Endothelial cell of umbilical vein (primary cell): Measurements from ENCODE around the gene ULBP2. TPM values are rescaled to one million over a fixed set of nuclear protein-coding genes. Genes with fewer than 3 reads are reported as not detected.
"Not testable (repeated sequence)": the region's sequence is repeated elsewhere in the genome, so short reads cannot be mapped to it uniquely, and the experiment has no call there.

Experiments used
- BruUV-seq: library from RNA; stranded (reverse); fragments of 400-500 nt; replicated peaks from 2 replicates; lab custom pipeline; 2021; lab: Mats Ljungman, UMichigan
- CTCF ChIA-PET: fragments of 300-600, 350-600 bp; sonication (Branson Sonifier 250); formaldehyde crosslinking; loops from one replicate; lab custom pipeline; 2021; ENCODE audit warnings: antibody characterized with exemption, inconsistent platforms; lab: Charles Lee
- POLR2A ChIA-PET: fragments of 300-600, 350-600 bp; sonication (Branson Sonifier 250); formaldehyde crosslinking; loops from one replicate; lab custom pipeline; 2021; ENCODE audit warnings: antibody characterized with exemption, inconsistent platforms; lab: Charles Lee
- DNase-seq: peaks from one replicate; pipeline ENCODE4 v3.0.0-alpha.2; 2011; ENCODE audit warnings: low read depth, low spot score
- FAIRE-seq: peaks from 2 replicates; lab custom pipeline; 2011; peaks lifted over from hg19 to GRCh38; lab: Jason Lieb, UNC
- H2AFZ ChIP-seq: 2 replicates; pipeline ENCODE4 v1.6.0; 2012; ENCODE audit warnings: low read depth, low read length, control low read depth, inconsistent platforms
- H3K27ac ChIP-seq: 2 replicates; pipeline ENCODE4 v1.5.1; 2011; ENCODE audit warnings: low read depth, mild to moderate bottlenecking, control low read depth, low read length, moderate library complexity; ENCODE audit not compliant: insufficient read depth
- H3K27me3 ChIP-seq, 2 experiments: 2 replicates each; pipeline versions ENCODE4 v1.6.0 to v1.6.1; 2011; ENCODE audit warnings: low read length in 2 of 2, mixed read lengths in 1 of 2; ENCODE audit not compliant: control insufficient read depth in 2 of 2, insufficient read depth in 2 of 2
- H3K36me3 ChIP-seq, 2 experiments: 2 replicates in 1 of 2; 3 replicates in 1 of 2; pipeline ENCODE4 v1.5.1; 2011; ENCODE audit warnings: low read length in 2 of 2, mild to moderate bottlenecking in 1 of 2, moderate library complexity in 1 of 2; ENCODE audit not compliant: control insufficient read depth in 2 of 2, insufficient read depth in 2 of 2; ENCODE audit errors: extremely low read depth in 1 of 2
- H3K4me1 ChIP-seq: 3 replicates; pipeline ENCODE4 v1.5.1; 2011; ENCODE audit warnings: mild to moderate bottlenecking, low read length; ENCODE audit not compliant: control insufficient read depth, insufficient read depth; ENCODE audit errors: extremely low read depth
- H3K4me2 ChIP-seq: 2 replicates; pipeline ENCODE4 v1.6.1; 2011; ENCODE audit warnings: low read length, control low read depth, mixed read lengths; ENCODE audit not compliant: insufficient read depth
- H3K4me3 ChIP-seq, 3 experiments: fragments of 200-600 bp in 1 of 3; sonication (generic), shearing (Covaris generic) in 1 of 3; replicated peaks in 1 of 3; 2 replicates each; pipeline ENCODE4 v1.5.1; 2011 to 2016; ENCODE audit warnings: control low read depth in 3 of 3, low read length in 3 of 3, mild to moderate bottlenecking in 2 of 3, inconsistent platforms in 1 of 3, low read depth in 1 of 3, moderate library complexity in 1 of 3; ENCODE audit not compliant: insufficient read depth in 1 of 3
- H3K79me2 ChIP-seq: 2 replicates; pipeline ENCODE4 v1.6.0; 2012; ENCODE audit warnings: low read length, inconsistent platforms; ENCODE audit not compliant: control insufficient read depth, insufficient read depth
- H3K9ac ChIP-seq: replicated peaks from 2 replicates; pipeline ENCODE3; 2011; ENCODE audit warnings: low read length, control low read depth; ENCODE audit not compliant: insufficient read depth; ENCODE audit errors: extremely low read depth
- H3K9me1 ChIP-seq: replicated peaks from 3 replicates; pipeline ENCODE4 v1.6.0; 2011; ENCODE audit warnings: mild to moderate bottlenecking, low read length; ENCODE audit not compliant: control insufficient read depth, insufficient read depth; ENCODE audit errors: extremely low read depth
- H3K9me3 ChIP-seq: replicated peaks from 2 replicates; pipeline ENCODE4 v1.5.1; 2012; ENCODE audit warnings: low read length, inconsistent platforms; ENCODE audit not compliant: control insufficient read depth, insufficient read depth
- H4K20me1 ChIP-seq: replicated peaks from 2 replicates; pipeline ENCODE3; 2011; ENCODE audit warnings: mild to moderate bottlenecking, low read length; ENCODE audit not compliant: control insufficient read depth, insufficient read depth; ENCODE audit errors: extremely low read depth
- CTCF ChIP-seq, 2 donors: IDR thresholded peaks; 1 replicate in 1 of 2; 2 replicates in 1 of 2; pipeline ENCODE4 v1.5.1; 2011; ENCODE audit warnings: low read length in 2 of 2, mild to moderate bottlenecking in 2 of 2, moderate library complexity in 2 of 2, control low read depth in 1 of 2, inconsistent platforms in 1 of 2, low read depth in 1 of 2; ENCODE audit not compliant: insufficient read depth in 1 of 2; ENCODE audit errors: extremely low read depth in 1 of 2
- EZH2 ChIP-seq: IDR thresholded peaks from 2 replicates; pipeline ENCODE4 v1.6.1; 2012; ENCODE audit warnings: borderline replicate concordance, low read depth, mild to moderate bottlenecking, moderate library complexity, low read length, inconsistent platforms; ENCODE audit not compliant: severe bottlenecking
- FOS ChIP-seq: IDR thresholded peaks from 2 replicates; pipeline ENCODE4 v1.6.1; 2011; ENCODE audit warnings: mild to moderate bottlenecking, low read length, moderate library complexity, borderline replicate concordance; ENCODE audit not compliant: insufficient read depth
- dilution Hi-C: fragments of 300-500 bp; cut with MboI; formaldehyde crosslinking; loops from one replicate; pipeline ENCODE4 v1.15.0; 2019; ENCODE audit warnings: low sequenced_read_pairs; ENCODE audit not compliant: extremely low pct_ligation_motif_present
- intact Hi-C: fragments of 100-400 bp; cut with micrococcal nuclease; formaldehyde crosslinking; loops from one replicate; pipeline ENCODE4 v1.10.0; 2022
- polyA plus RNA-seq, 4 experiments: library from polyadenylated mRNA; depleted of rRNA in 3 of 4; stranded (reverse) in 3 of 4; unstranded in 1 of 4; fragments of >200 nt; gene quantifications; 2 replicates each; pipeline versions ENCODE4 v1.2.1 to v1.2.3, GENCODE V29; 2011 to 2012; ENCODE audit warnings: missing spikeins in 1 of 4
- total RNA-seq: library from RNA; stranded (reverse); gene quantifications from 2 replicates; pipeline ENCODE4 v1.2.3, GENCODE V29; 2021

Gene ULBP2
- total and polyA plus RNA-seq, 2 donors (not counting 3 experiments of a cell fraction or from before 2014, with no cell fraction given) = 7.0 to 22.8 TPM

- H3K27me3 ChIP-seq = peaks cover 12 to 37% of the 10 kb centered on the region in 2 experiments
- ChIA-PET CTCF (interaction anchor here (0.6 kb wide), 1 partner anchor 42 kb away, joined by 3 read pairs; no protein-coding TSS in a partner anchor), POLR2A (no interaction called here)
- no peaks in the 10 kb centered on the region for H3K9me1 ChIP-seq
- H4K20me1 ChIP-seq = no peaks in the 10 kb centered on the region
- no peak for DNase-seq
- dilution Hi-C loops = no loop called here
- H3K4me2 ChIP-seq = peak overlapping the region; percentile 66
- intact Hi-C loops = loop anchor here (2.0 kb wide), 1 partner anchor 39 kb away; no protein-coding TSS in a partner anchor
- no peaks in the 10 kb centered on the region for H3K36me3 ChIP-seq
- H3K79me2 ChIP-seq = no peaks in the 10 kb centered on the region
- H3K9me3 ChIP-seq = no peaks in the 10 kb centered on the region
- BruUV-seq = no TSS peak
- no peak overlapping the region for H2AFZ ChIP-seq
- no peak overlapping the region for H3K27ac ChIP-seq
- H3K4me1 ChIP-seq = peaks cover 18% of the 10 kb centered on the region
- H3K4me3 ChIP-seq = peak overlapping the region in 1 of 3 experiments; percentile 44
- no peak for TF ChIP-seq CTCF (IDR thresholded peaks at IDR 0.05; ENCODE audit: extremely low read depth in 1 of 2, insufficient read depth in 1 of 2, low read depth in 1 of 2, low read length in 2 of 2)
- TF ChIP-seq FOS = no peak
- TF ChIP-seq EZH2 = peak; percentile 17
- no peak for FAIRE-seq
- H3K9ac ChIP-seq = no peak overlapping the region
Observed at GRCh38 chr6:149965194-149966020, 23.6 kb downstream of the ULBP2 start.

- H4K20me1 ChIP-seq, H3K27ac ChIP-seq, DNase-seq, FAIRE-seq, H3K79me2 ChIP-seq, H3K4me3 ChIP-seq, CTCF ChIA-PET, H3K4me2 ChIP-seq, intact Hi-C loops, H3K9ac ChIP-seq, H2AFZ ChIP-seq, H3K9me1 ChIP-seq, H3K9me3 ChIP-seq, H3K36me3 ChIP-seq, POLR2A ChIA-PET, dilution Hi-C loops, BruUV-seq: not testable (repeated sequence)
- Histone ChIP-seq H3K4me1 (peaks cover 18% of the 10 kb centered on the region), H3K27me3 (peaks cover 12 to 37% of the 10 kb centered on the region in 2 experiments)
Observed at GRCh38 chr6:149966319-149966718, 24.5 kb downstream of the ULBP2 start.
